SK-N-SH (cell line): Measurements from ENCODE around the gene GAL. TPM values are rescaled to one million over a fixed set of nuclear protein-coding genes. Genes with fewer than 3 reads are reported as not detected.

Experiments used
- CTCF ChIA-PET: fragments of 300-600, 350-600 bp; formaldehyde crosslinking; extraction: SDS; loops from one replicate; lab custom pipeline; 2021; lab: Yijun Ruan, JAX
- POLR2A ChIA-PET: fragments of 350-600 bp; sonication (Branson Sonifier 250); formaldehyde crosslinking; extraction: SDS; loops from one replicate; lab custom pipeline; 2020; ENCODE audit warnings: antibody characterized with exemption, inconsistent platforms; lab: Yijun Ruan, JAX
- DNase-seq: peaks from one replicate; pipeline ENCODE4 v3.0.0; 2012
- H2AFZ ChIP-seq: fragments of 200-600 bp; sonication (generic); 2 replicates; pipeline ENCODE4 v1.8.1; 2016; ENCODE audit warnings: antibody characterized with exemption, mild to moderate bottlenecking, low read depth
- H3F3A ChIP-seq: fragments of 200-600 bp; sonication (generic); replicated peaks from 2 replicates; pipeline ENCODE3; 2016; ENCODE audit warnings: antibody characterized with exemption, mild to moderate bottlenecking; ENCODE audit not compliant: insufficient read depth
- H3K27ac ChIP-seq, 2 experiments: fragments of 200-500 bp in 1 of 2; fragments of 200-600 bp in 1 of 2; sonication (Bioruptor generic) in 1 of 2; sonication (generic), shearing (Covaris generic) in 1 of 2; 2 replicates each; pipeline versions ENCODE4 v1.5.1 to v1.6.1; 2014 to 2016; ENCODE audit warnings: low read depth in 2 of 2, inconsistent platforms in 1 of 2, low read length in 1 of 2, mild to moderate bottlenecking in 1 of 2, mixed read lengths in 1 of 2
- H3K27me3 ChIP-seq: fragments of 200-600 bp; sonication (generic), shearing (Covaris generic); 2 replicates; pipeline ENCODE4 v1.6.1; 2016; ENCODE audit warnings: mixed run types; ENCODE audit not compliant: insufficient read depth
- H3K36me3 ChIP-seq, 2 experiments: fragments of 200-500 bp in 1 of 2; fragments of 200-600 bp in 1 of 2; sonication (Bioruptor generic) in 1 of 2; sonication (generic) in 1 of 2; replicated peaks in 1 of 2; 2 replicates each; pipeline versions ENCODE3 to v1.5.1; 2014 to 2016; ENCODE audit warnings: low read length in 1 of 2, mild to moderate bottlenecking in 1 of 2; ENCODE audit not compliant: insufficient read depth in 2 of 2, control insufficient read depth in 1 of 2
- H3K4me1 ChIP-seq, 2 experiments: fragments of 200-500 bp in 1 of 2; fragments of 200-600 bp in 1 of 2; sonication (Bioruptor generic) in 1 of 2; sonication (generic), shearing (Covaris generic) in 1 of 2; 2 replicates each; pipeline versions ENCODE4 v1.5.1 to v1.6.1; 2014 to 2016; ENCODE audit warnings: low read depth in 1 of 2, low read length in 1 of 2, mixed run types in 1 of 2; ENCODE audit not compliant: insufficient read depth in 2 of 2, control insufficient read depth in 1 of 2
- H3K4me2 ChIP-seq: fragments of 200-600 bp; sonication (generic), shearing (Covaris generic); 2 replicates; pipeline ENCODE4 v1.6.1; 2017; ENCODE audit warnings: mixed run types
- H3K4me3 ChIP-seq, 2 experiments: fragments of 200-500 bp in 1 of 2; fragments of 200-600 bp in 1 of 2; sonication (Bioruptor generic) in 1 of 2; sonication (generic), shearing (Covaris generic) in 1 of 2; 2 replicates each; pipeline versions ENCODE4 v1.5.1 to v1.8.1; 2014 to 2016; ENCODE audit warnings: low read depth in 2 of 2, inconsistent platforms in 1 of 2, low read length in 1 of 2, mild to moderate bottlenecking in 1 of 2, mixed read lengths in 1 of 2, moderate library complexity in 1 of 2
- H3K79me2 ChIP-seq: fragments of 200-600 bp; sonication (generic); 2 replicates; pipeline ENCODE4 v1.8.1; 2017; ENCODE audit warnings: mild to moderate bottlenecking; ENCODE audit not compliant: insufficient read depth
- H3K9ac ChIP-seq: fragments of 200-600 bp; sonication (generic); 2 replicates; pipeline ENCODE4 v1.6.1; 2017; ENCODE audit warnings: mixed run types
- H3K9me2 ChIP-seq: fragments of 200-600 bp; sonication (generic); 2 replicates; pipeline ENCODE4 v1.6.1; 2017; ENCODE audit warnings: mixed run types
- H3K9me3 ChIP-seq: fragments of 200-600 bp; sonication (generic); 2 replicates; pipeline ENCODE4 v1.6.1; 2017; ENCODE audit warnings: mixed run types, mild to moderate bottlenecking, moderate library complexity
- H4K20me1 ChIP-seq: fragments of 200-600 bp; sonication (generic); 2 replicates; pipeline ENCODE4 v1.6.1; 2017; ENCODE audit warnings: mild to moderate bottlenecking, mixed run types; ENCODE audit not compliant: insufficient read depth
- CHD2 ChIP-seq: fragments of 150-350 bp; IDR thresholded peaks from 2 replicates; pipeline ENCODE4 v1.6.1; 2018; ENCODE audit warnings: low read length; ENCODE audit not compliant: partially characterized antibody
- EP300 ChIP-seq, 2 experiments: IDR thresholded peaks; 2 replicates each; pipeline versions ENCODE4 v1.4.0 to v1.6.1; 2012; ENCODE audit warnings: borderline replicate concordance in 1 of 2, low read depth in 1 of 2, low read length in 1 of 2
- EZH2phosphoT487 ChIP-seq: fragments of 200-600 bp; sonication (generic); IDR thresholded peaks from 2 replicates; pipeline ENCODE4 v1.6.1; 2017; ENCODE audit warnings: low read depth, mixed run types, mild to moderate bottlenecking, antibody characterized with exemption, moderate library complexity, borderline replicate concordance
- FOXJ3 ChIP-seq: sonication (generic); formaldehyde crosslinking; IDR thresholded peaks from 2 replicates; pipeline ENCODE4 v1.5.1; 2020; ENCODE audit warnings: mild to moderate bottlenecking, missing genetic modification reagents
- FOXM1 ChIP-seq: IDR thresholded peaks from 2 replicates; pipeline ENCODE4 v1.4.0; 2012; ENCODE audit warnings: low read depth, mild to moderate bottlenecking
- GABPA ChIP-seq: IDR thresholded peaks from 2 replicates; pipeline ENCODE4 v1.4.0; 2012; ENCODE audit warnings: low read depth, mild to moderate bottlenecking
- NFIC ChIP-seq: IDR thresholded peaks from 2 replicates; pipeline ENCODE4 v1.4.0; 2012; ENCODE audit warnings: borderline replicate concordance
- PBX3 ChIP-seq: IDR thresholded peaks from 2 replicates; pipeline ENCODE4; 2012
- POLR2AphosphoS5 ChIP-seq: IDR thresholded peaks from 2 replicates; pipeline ENCODE4 v1.6.1; 2012; ENCODE audit warnings: low read depth, low read length
- RFX5 ChIP-seq: IDR thresholded peaks from 2 replicates; pipeline ENCODE4 v1.6.1; 2012; ENCODE audit warnings: mild to moderate bottlenecking, improper control_type of control experiment, low read length
- SMC3 ChIP-seq: IDR thresholded peaks from 2 replicates; pipeline ENCODE4 v1.6.1; 2012; ENCODE audit warnings: low read depth, low read length, improper control_type of control experiment
- TAF1 ChIP-seq: IDR thresholded peaks from 2 replicates; pipeline ENCODE4 v1.6.1; 2012; ENCODE audit warnings: low read depth, mild to moderate bottlenecking, low read length, moderate library complexity, borderline replicate concordance
- TCF12 ChIP-seq: IDR thresholded peaks from 2 replicates; pipeline ENCODE4 v1.4.0; 2012
- YY1 ChIP-seq: IDR thresholded peaks from 2 replicates; pipeline ENCODE4 v1.4.0; 2012; ENCODE audit warnings: low read depth, mild to moderate bottlenecking
- WGBS: methylation state at CpG from one replicate; pipeline ENCODE4 v1.1.6; 2017; ENCODE audit warnings: low lambda C conversion rate; 5-methylcytosine and 5-hydroxymethylcytosine counted together
- polyA plus RNA-seq, 3 experiments: library from polyadenylated mRNA; depleted of rRNA; stranded (reverse); fragments of >200 nt; gene quantifications; 2 replicates each; pipeline ENCODE4 v1.2.3, GENCODE V29; 2012
- TF ChIP-seq, protein P1 (sequence below): fragments of 200-600 bp; sonication (generic); IDR thresholded peaks from 2 replicates; pipeline ENCODE4 v1.6.1; 2017; ENCODE audit warnings: antibody characterized with exemption, mild to moderate bottlenecking, moderate library complexity
- TF ChIP-seq, protein P2 (sequence below): IDR thresholded peaks from 2 replicates; pipeline ENCODE4 v1.4.0; 2012; ENCODE audit warnings: low read depth, borderline replicate concordance

GAL gene
- polyA plus RNA-seq, 1 of the 3 experiments (the other 2 are of a cell fraction) = 1.8 TPM

DNA sequence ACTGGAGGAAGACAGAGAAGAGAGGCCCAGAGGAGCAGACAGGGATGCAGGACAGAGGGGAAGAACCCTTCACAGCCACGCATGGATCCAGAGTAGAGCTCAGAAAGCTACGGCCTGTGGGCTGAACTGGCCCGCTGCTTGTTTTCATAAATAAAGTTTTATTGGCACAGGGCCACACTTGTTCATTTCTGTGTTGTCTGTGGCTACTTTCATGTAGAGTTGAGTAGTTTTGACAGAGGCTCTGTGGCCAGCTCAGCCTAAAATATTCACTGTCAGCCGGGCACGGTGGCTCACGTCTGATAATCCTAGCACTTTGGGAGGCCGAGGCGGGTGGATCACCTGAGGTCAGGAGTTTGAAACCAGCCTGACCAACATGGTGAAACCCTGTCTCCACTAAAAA is 26.2 kb upstream of the GAL start:
- no peaks in the 10 kb centered on the region for H4K20me1 ChIP-seq
- POLR2A ChIA-PET = no interaction called here
- WGBS = 91% methylated on average over 8 of the region's 8 CpGs
- no peaks in the 10 kb centered on the region for H3K9me3 ChIP-seq
- CTCF ChIA-PET = interaction anchor here (1.2 to 1.5 kb wide), 3 partner anchors 25 to 97 kb away, joined by 3 to 4 read pairs (median 3); no protein-coding TSS in a partner anchor
- no peaks in the 10 kb centered on the region; the same call in 1 of the 2 replicates for H3K27me3 ChIP-seq
- H3K4me3 ChIP-seq = no peak overlapping the region
- H3K27ac ChIP-seq = peak overlapping the region in 1 of 2 experiments; percentile 99; a peak in 2 of 4 replicates
- H3K79me2 ChIP-seq = no peaks in the 10 kb centered on the region
- TF ChIP-seq CHD2 (no peak), FOXM1 (no peak), RFX5 (no peak), YY1 (no peak), PBX3 (no peak), GABPA (no peak), POLR2AphosphoS5 (no peak), TAF1 (no peak), FOXJ3 (no peak), EZH2phosphoT487 (no peak), TCF12 (no peak), NFIC (no peak), EP300 (IDR thresholded peaks at IDR 0.05; ENCODE audit: borderline replicate concordance in 1 of 2, low read depth in 1 of 2, low read length in 1 of 2) (no peak), SMC3 (no peak)
- TF ChIP-seq, protein P1, sequence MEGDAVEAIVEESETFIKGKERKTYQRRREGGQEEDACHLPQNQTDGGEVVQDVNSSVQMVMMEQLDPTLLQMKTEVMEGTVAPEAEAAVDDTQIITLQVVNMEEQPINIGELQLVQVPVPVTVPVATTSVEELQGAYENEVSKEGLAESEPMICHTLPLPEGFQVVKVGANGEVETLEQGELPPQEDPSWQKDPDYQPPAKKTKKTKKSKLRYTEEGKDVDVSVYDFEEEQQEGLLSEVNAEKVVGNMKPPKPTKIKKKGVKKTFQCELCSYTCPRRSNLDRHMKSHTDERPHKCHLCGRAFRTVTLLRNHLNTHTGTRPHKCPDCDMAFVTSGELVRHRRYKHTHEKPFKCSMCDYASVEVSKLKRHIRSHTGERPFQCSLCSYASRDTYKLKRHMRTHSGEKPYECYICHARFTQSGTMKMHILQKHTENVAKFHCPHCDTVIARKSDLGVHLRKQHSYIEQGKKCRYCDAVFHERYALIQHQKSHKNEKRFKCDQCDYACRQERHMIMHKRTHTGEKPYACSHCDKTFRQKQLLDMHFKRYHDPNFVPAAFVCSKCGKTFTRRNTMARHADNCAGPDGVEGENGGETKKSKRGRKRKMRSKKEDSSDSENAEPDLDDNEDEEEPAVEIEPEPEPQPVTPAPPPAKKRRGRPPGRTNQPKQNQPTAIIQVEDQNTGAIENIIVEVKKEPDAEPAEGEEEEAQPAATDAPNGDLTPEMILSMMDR = no peak
- TF ChIP-seq, protein P2, sequence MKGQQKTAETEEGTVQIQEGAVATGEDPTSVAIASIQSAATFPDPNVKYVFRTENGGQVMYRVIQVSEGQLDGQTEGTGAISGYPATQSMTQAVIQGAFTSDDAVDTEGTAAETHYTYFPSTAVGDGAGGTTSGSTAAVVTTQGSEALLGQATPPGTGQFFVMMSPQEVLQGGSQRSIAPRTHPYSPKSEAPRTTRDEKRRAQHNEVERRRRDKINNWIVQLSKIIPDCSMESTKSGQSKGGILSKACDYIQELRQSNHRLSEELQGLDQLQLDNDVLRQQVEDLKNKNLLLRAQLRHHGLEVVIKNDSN = no peak
- TF ChIP-seq, all 33 proteins: peak for 0
- Histone ChIP-seq H3K36me3 (no peaks in the 10 kb centered on the region), H3F3A (peaks cover 9% of the 10 kb centered on the region), H3K9me2 (no peaks in the 10 kb centered on the region), H2AFZ (no peak overlapping the region), H3K4me1 (peaks cover 10 to 59% of the 10 kb centered on the region in 2 experiments; a peak in 3 of 4 replicates), H3K9ac (no peak overlapping the region), H3K4me2 (no peak overlapping the region)
- no peak for DNase-seq
